Measurements from ENCODE around the gene GCK.

The GCK gene

DNA sequence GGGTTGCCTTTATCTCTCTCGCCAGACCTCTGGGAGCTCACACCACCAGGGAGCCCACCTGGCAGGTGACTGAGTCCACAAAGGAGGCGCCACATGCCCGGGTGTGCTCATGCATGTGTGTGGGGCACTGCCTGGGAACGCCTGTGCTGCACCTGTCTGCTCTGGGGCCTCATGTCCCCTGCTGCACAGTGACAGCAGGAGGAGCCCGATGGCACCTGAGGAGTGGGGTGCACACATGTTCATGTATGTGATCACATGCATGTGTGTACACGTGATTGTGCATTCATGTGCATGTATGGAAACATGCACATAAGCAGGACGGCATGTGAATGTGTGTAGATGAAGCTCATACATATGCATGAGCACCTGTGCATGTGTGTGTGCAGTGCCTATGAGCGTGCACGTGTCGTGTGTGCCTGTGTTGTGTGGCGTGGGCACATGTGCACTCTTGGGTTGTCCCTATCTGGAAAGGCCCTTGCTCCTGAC is 33.6 kb upstream of the GCK start:
- DNase-seq (ENCODE audit: low read depth, low spot score) = no peak

DNA sequence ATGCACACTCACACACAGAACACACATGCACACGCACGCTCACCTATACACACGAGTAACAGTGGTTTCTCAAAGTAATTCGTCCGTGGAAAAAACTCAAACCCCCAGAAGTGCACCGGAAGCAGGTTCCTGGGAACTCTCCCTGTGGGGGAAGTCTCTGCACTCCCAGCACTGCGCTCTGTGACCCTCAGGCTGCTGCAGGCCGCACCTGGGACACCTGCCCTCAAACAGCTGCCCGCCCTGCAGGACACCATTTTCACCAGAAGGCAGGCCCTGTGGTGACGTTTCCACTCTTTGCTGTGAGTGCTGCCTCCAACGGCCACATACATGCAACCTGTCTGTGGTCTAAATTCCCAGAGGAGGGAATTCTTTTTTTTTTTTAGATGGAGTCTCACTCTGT is 32.8 kb upstream of the GCK start:
- no peak for DNase-seq (ENCODE audit: low read depth, low spot score)

DNA sequence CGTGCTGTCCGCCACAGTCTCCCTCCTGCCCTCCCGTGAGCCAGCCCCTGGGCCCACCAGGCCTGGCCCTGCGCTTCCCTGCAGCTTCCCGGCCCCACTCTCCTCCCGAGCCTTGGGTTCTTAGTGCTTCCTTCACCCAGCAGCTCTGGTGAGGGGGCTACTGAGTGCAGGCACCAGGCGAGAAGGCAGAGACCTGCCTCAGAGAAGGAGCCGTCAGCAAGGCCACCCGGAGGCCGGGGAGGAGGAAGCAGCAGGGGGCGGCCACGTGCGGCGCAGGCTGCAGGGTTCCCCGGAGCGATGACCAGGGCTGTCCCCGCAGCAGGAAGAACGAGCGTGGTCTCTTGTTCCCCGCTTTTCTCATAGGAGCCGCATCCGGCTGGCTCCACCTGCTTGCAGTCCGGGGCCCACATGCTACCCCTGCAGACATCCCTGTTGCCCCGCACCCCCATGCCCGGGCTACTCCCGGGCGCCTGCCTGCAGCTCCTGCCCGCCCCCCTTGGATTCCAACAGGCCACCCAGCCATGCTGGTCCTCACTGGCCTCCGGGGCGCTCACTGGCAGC is 32.1 kb upstream of the GCK start:
- no peak for DNase-seq (ENCODE audit: low read depth, low spot score)

DNA sequence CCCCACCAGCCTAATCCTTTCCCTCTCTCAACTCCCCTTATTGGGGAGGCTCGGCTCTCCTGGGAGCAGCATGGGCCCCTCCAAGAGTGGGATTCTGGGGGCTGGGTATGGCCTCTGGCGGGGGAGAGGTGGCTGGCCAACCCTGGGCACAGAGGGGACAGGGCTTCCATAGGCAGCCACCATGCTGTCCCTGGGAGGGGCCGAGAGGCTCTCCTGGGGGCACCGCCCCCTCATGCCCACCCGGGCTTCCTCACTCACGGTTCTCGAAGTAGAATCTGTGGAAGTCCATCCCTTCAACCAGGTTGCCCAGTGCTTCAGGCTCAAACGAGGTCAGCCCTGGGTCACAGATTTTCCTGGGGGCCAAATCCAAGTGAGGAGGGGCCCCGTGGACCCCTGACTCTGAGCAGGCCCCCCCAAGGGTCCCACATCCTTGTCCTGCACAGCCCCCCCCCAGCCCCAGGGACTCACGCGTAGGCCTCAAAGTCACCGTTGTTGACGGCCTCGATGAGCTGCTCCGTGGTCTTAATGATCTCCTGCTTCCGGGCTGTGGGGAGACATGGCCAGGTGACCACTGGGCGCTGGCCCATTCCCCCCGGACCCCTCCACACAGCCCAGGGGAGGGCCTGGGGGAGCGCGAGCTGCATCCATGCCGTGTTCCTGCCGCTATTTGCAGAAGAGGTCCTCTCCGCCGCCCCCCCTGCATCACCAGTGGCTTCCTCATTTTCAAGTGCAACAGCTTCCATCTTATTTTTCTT is 31.3 kb upstream of the GCK start:
- no peak for DNase-seq (ENCODE audit: low read depth, low spot score)

- DNase-seq (ENCODE audit: low read depth, low spot score) = no peak
Observed at GRCh38 chr7:44220046-44220357, 30.8 kb upstream of the GCK start.

DNA sequence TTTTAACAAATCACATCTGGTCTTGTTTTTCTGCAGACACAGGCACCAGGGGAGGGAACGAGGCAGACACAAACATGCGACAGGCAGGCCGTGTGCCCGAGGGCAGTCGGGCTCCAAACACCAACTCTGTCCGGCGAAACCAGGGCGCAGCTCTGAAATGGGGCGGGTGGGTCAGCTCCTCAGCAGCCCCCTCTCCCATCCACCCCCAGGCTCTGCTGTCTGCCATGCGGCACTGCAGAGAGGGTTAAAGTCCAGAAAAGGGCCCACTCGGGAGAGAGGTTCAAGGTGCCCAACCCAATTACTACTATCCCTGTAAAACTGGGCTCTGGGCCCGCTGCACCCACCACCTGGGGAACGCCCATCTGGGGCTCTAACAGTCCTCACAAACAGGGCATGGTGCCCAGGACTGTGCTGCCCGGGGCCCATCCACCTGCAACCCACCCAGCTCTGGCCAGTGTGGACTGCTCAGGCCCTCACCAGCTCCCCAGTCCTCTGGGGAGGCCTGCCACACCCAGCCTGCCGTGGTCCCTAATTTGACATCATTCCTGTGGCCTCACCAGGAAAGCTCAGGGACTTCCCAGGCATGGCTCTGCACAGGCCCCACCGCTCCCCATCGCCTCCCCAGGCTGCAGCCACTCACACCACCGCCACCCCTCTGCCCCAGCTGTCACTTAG is 30.3 kb upstream of the GCK start:
- no peak for DNase-seq (ENCODE audit: low read depth, low spot score)

DNA sequence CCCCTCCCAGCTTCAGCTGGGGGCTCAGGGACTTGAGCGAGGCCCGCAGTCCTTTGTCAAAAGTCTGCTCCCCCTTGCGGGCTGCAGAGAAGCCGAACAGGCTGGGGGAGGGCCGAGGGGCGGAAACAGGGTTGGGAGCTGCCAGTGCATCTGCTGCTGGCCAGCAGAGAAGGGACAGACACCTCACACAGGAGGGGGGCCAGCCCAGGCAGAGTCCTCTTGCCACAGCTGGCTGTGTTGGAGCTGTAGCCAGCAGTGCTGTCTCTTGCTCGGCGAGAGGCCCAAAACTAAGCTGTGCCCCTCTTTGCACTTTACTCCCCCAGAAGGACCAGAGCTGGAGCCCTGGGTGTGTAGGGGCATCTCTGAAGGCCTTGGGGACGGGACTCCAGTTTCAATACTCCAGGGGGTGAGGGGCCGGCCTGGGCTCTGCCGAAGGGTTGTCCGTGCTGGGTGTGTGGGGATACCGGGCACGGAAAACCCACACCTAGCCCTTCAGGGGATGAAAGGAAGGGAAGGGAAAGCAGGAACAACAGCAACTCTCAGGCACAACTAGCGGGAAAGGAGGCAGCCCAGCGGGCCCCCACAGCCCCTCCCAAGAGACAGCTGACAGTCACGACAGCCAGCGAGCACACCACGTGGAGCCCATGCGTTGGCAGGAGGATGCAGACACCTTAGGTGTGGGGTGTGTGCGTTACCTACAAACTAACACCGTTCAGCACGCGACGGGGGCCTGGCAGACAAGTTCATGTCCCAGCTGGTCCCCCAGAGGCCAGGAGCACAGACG is 29.4 kb upstream of the GCK start:
- no peak for DNase-seq (ENCODE audit: low read depth, low spot score)

DNA sequence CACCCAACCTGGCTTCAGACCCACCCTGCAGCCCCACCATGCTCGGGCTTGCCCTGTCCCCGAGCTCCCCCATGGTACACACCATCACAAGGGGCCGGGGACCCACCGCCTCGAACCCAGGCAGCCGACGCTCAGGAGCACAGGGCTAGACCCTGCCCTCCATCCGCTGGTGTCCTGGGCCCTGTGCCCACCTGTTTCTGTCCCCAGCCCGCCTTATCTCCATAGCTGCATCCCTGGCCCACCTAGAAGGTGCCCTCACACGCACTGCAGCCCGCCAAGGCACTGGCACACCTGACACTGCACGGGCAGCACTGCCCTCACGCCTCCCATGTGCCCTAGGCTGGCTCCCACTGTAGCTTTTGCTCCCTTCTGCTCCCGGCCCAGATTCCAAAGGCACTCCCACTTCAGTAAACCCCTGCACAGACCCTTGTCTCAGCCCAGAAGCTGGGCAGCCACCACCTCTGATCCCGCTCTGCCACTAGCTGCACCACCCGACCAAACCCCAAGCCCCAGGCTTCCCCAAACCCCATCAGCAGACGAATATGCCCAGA is 28.7 kb upstream of the GCK start:
- no peak for DNase-seq (ENCODE audit: low read depth, low spot score)

DNA sequence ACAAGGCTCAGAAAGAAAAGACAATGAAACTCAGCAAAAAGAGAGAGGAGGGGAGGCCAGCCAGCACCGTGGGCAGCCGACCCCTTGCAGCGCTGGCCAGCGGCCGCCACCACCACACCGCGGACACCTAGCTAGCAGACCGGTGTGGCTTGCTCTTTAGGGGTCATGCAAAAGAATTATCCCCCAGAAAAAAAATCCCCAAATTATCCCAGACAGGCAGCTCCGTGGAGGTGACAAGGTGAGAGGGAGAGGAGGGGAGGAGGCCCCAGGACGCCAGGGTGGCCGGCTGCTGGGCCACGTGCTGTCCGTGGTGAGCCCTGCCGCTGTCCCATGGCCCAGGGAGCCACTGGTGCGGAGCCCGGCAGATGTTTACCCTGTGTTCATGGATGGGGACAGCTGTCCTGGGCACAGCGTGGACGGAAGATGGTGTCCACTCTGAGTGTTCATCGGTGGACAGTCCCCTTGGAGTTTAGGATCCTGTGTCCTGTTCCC is 28.0 kb upstream of the GCK start:
- DNase-seq (ENCODE audit: low read depth, low spot score) = no peak

- DNase-seq (ENCODE audit: low read depth, low spot score) = no peak
Observed at GRCh38 chr7:44216521-44217222, 27.4 kb upstream of the GCK start.

GRCh38 chr7:44216019-44216418 is 26.8 kb upstream of the GCK start:
- DNase-seq (ENCODE audit: low read depth, low spot score) = no peak

DNA sequence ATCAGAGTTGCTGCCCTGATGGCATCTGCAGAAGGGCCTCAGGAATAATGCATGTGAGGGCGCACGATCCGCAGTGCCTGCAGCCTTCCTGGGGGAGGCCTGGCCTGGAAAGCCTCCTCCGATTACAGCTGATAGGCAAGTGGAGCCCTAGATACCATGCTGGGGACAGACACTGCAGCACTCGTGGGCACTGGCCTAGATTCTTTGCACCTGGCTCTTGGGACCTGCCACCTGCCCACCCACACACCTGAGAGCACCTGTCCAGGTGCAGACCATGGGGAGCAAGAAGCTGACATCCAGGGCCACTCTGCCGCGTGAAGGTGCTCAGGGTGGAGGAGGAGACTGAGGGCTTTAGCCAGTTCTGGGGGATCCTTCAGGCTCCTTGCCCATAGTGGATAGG is 26.3 kb upstream of the GCK start:
- no peak for DNase-seq (ENCODE audit: low read depth, low spot score)

- no peak for DNase-seq (ENCODE audit: low read depth, low spot score)
Observed at GRCh38 chr7:44213877-44214388, 24.7 kb upstream of the GCK start.

- DNase-seq (ENCODE audit: low read depth, low spot score) = no peak
Observed at GRCh38 chr7:44213206-44213876, 24.1 kb upstream of the GCK start.

DNA sequence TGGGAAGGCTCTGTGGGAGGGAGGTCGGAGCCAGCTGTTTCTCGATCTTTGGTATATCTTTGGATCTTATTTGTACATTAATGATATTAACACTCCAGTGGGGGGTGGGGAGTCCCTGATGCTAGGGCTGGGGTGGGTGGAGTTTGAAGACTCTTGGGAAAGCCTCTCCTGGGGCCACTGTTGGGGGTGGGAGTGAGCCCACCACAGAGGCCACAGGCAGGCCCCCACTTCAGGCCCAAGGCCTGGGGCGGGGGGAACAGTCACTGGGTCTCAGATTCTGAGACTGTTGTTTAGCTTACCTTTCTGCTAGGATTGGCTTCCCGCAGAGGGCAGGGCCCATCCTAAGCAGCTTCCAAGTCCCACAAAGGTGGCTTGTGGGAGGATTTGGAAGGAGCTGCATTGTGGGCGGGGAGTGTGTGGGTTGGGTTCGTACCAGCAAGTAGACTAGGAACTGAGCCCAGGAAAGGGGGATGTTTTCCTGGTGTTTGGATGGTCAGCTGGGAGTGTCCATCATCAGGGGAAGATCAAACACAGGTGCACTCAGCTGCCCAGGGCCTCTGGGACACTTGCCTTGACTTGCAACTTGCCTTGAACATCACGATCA is 23.4 kb upstream of the GCK start:
- DNase-seq (ENCODE audit: low read depth, low spot score) = no peak

DNA sequence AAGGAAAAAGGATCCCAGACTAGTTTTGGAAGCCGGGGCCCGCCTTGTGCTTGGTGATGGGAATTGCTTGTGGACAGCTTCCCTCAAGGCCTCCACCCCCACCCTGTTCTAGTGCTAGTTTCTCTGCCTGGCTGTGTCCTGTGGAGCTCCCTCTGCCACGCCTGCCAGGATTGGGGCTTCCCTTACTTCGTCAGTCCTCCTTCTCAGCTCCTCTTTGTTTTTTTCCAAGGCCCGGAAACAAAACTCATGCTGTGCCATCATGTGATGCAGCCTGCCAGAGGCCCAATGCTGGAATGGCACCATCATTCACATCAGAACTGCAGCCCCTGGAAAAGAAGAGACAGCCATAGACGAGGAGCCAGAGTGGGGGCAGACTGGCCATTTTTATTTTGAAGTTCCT is 22.8 kb upstream of the GCK start:
- no peak for DNase-seq (ENCODE audit: low read depth, low spot score)

GRCh38 chr7:44211126-44211675 is 22.0 kb upstream of the GCK start:
- DNase-seq (ENCODE audit: low read depth, low spot score) = no peak

DNA sequence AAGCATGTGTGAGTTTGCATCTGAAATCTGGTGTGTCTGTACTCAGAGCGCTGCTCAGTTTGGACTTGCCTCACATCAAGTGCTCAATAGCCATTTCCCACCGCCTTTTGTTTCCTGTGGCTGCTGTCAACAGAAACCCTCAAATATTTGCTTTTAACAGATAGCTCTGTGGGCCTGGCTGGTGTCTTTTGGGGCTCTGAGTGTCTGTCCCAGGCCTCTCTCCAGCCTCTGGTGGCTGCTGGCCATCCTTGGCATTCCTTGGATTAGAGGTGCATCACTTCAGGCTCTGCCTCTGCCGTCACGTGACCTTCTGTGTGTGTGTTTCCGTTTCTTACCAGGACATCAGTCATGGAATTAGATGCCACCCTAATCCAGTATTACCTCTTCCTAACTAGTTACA is 20.9 kb upstream of the GCK start:
- DNase-seq (ENCODE audit: low read depth, low spot score) = no peak

- no peak for DNase-seq (ENCODE audit: low read depth, low spot score)
Observed at GRCh38 chr7:44208085-44208484, 18.8 kb upstream of the GCK start.

DNA sequence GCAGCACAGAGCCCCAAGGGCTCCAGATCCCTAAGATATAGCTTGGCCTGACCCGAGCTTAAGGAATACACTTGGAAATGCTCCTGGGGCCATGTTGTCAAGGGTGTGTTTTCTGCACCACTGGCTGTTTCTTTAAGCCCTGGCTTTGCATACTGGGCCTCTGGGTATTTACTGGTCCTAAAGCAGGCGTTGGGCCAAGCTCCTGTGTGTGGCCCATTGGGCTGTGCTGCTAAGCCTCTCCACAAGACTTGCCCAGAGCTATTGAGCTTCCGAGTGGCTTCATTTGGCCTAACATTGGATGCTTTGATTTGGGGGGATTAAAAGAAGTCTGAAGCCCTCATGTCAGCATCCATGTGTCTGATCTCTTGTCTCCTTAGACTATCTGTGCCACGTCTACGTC is 16.8 kb upstream of the GCK start:
- no peak for DNase-seq (ENCODE audit: low read depth, low spot score)

Measured in activated naive CD8-positive, alpha-beta T cell treated with anti-CD3 and anti-CD28 coated beads, Interleukin-2, amount 50 U/mL, for 16 hours (primary cell).